HEK293 (cell line): ENCODE results near the gene CHRFAM7A.
"Not testable (repeated sequence)": the region's sequence is repeated elsewhere in the genome, so short reads cannot be mapped to it uniquely, and the experiment has no call there.

ENCODE experiments used
- CTCF ChIA-PET: fragments of 350-600 bp; formaldehyde crosslinking; extraction: SDS; loops from one replicate; lab custom pipeline; 2021; ENCODE audit warnings: antibody characterized with exemption; lab: Yijun Ruan, JAX
- POLR2A ChIA-PET: fragments of 300-600 bp; formaldehyde crosslinking; extraction: SDS; loops from one replicate; lab custom pipeline; 2020; ENCODE audit warnings: antibody characterized with exemption, inconsistent platforms; lab: Yijun Ruan, JAX
- H3K27ac ChIP-seq: fragments of 200-500 bp; sonication (Bioruptor generic); 2 replicates; pipeline ENCODE4 v1.5.1; 2014; ENCODE audit warnings: low read depth, low read length, control low read depth, inconsistent platforms; ENCODE audit errors: extremely low read depth
- H3K36me3 ChIP-seq, 2 experiments: fragments of 200-500 bp in 1 of 2; sonication (Bioruptor generic) in 1 of 2; 1 replicate in 1 of 2; 2 replicates in 1 of 2; pipeline ENCODE4 v1.5.1; 2014 to 2017; ENCODE audit warnings: inconsistent platforms in 2 of 2, low read length in 2 of 2; ENCODE audit not compliant: control insufficient read depth in 2 of 2, insufficient read depth in 1 of 2
- H3K4me1 ChIP-seq: fragments of 200-500 bp; sonication (Bioruptor generic); 2 replicates; pipeline ENCODE4 v1.5.1; 2014; ENCODE audit warnings: mild to moderate bottlenecking, low read length, inconsistent platforms; ENCODE audit not compliant: control insufficient read depth, insufficient read depth
- H3K4me3 ChIP-seq: 2 replicates; pipeline ENCODE4 v1.5.1; 2011; ENCODE audit warnings: low read depth, mild to moderate bottlenecking, control low read depth, low read length, moderate library complexity
- H3K9me3 ChIP-seq: fragments of 200-500 bp; sonication (Bioruptor generic); 2 replicates; pipeline ENCODE4 v1.5.1; 2014; ENCODE audit warnings: low read depth, low read length, inconsistent platforms; ENCODE audit not compliant: control insufficient read depth, insufficient read depth
- EGR2 ChIP-seq: fragments of 450-650 bp; formaldehyde crosslinking; IDR thresholded peaks from 2 replicates; pipeline ENCODE4 v1.5.1; 2016; ENCODE audit warnings: low read depth, missing biosample characterization, missing genetic modification characterization
- KLF9 ChIP-seq: fragments of 450-650 bp; formaldehyde crosslinking; IDR thresholded peaks from 2 replicates; pipeline ENCODE4 v1.5.1; 2016; ENCODE audit warnings: missing biosample characterization, missing genetic modification characterization, low read depth
- ZFHX2 ChIP-seq: fragments of 450-650 bp; formaldehyde crosslinking; conservative IDR thresholded peaks from 2 replicates; pipeline ENCODE4 v1.5.1; 2016; ENCODE audit warnings: missing biosample characterization, missing genetic modification characterization
- ZNF18 ChIP-seq: fragments of 450-650 bp; formaldehyde crosslinking; IDR thresholded peaks from 2 replicates; pipeline ENCODE4 v1.5.1; 2016; ENCODE audit warnings: missing biosample characterization, missing genetic modification characterization
- ZNF266 ChIP-seq: fragments of 450-650 bp; formaldehyde crosslinking; IDR thresholded peaks from 2 replicates; pipeline ENCODE4 v1.5.1; 2016; ENCODE audit warnings: missing biosample characterization, missing genetic modification characterization, low read depth
- TF ChIP-seq, protein P1 (sequence below): fragments of 450-650 bp; formaldehyde crosslinking; IDR thresholded peaks from 2 replicates; pipeline ENCODE4 v1.5.1; 2016; ENCODE audit warnings: missing biosample characterization, missing genetic modification characterization
- TF ChIP-seq, protein P2 (sequence below): fragments of 450-650 bp; formaldehyde crosslinking; optimal IDR thresholded peaks from 2 replicates; pipeline ENCODE3; 2016; ENCODE audit warnings: missing biosample characterization, mild to moderate bottlenecking, missing genetic modification characterization
- TF ChIP-seq, protein P3 (sequence below): fragments of 450-650 bp; formaldehyde crosslinking; IDR thresholded peaks from 2 replicates; pipeline ENCODE4 v1.5.1; 2017; ENCODE audit warnings: missing biosample characterization, missing genetic modification characterization

The CHRFAM7A gene

DNA sequence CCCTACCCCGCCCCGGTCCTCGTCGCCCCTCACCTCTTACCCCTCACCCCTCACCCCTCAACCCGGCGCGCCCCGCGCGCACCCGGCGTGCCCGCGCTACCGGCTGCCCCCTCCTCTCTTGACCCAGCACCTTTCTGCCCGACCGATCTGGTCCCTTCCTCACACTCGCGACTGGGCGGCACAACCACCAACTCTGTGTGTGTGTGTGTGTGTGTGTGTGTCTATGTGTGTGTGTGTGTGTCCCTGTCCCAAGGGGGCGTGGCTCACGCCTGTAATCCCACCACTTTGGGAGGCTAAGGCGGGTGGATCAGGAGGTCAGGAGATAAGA lies 288 bp upstream of the CHRFAM7A start (continued):
- TF ChIP-seq, protein P1, sequence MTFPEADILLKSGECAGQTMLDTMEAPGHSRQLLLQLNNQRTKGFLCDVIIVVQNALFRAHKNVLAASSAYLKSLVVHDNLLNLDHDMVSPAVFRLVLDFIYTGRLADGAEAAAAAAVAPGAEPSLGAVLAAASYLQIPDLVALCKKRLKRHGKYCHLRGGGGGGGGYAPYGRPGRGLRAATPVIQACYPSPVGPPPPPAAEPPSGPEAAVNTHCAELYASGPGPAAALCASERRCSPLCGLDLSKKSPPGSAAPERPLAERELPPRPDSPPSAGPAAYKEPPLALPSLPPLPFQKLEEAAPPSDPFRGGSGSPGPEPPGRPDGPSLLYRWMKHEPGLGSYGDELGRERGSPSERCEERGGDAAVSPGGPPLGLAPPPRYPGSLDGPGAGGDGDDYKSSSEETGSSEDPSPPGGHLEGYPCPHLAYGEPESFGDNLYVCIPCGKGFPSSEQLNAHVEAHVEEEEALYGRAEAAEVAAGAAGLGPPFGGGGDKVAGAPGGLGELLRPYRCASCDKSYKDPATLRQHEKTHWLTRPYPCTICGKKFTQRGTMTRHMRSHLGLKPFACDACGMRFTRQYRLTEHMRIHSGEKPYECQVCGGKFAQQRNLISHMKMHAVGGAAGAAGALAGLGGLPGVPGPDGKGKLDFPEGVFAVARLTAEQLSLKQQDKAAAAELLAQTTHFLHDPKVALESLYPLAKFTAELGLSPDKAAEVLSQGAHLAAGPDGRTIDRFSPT = 0 out of 2 replicates have a peak, but pooled peaks have one; percentile 20
- TF ChIP-seq, protein P2, sequence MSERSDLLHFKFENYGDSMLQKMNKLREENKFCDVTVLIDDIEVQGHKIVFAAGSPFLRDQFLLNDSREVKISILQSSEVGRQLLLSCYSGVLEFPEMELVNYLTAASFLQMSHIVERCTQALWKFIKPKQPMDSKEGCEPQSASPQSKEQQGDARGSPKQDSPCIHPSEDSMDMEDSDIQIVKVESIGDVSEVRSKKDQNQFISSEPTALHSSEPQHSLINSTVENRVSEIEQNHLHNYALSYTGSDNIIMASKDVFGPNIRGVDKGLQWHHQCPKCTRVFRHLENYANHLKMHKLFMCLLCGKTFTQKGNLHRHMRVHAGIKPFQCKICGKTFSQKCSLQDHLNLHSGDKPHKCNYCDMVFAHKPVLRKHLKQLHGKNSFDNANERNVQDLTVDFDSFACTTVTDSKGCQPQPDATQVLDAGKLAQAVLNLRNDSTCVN (tag by site-specific recombination) = peak; percentile 24
- TF ChIP-seq, protein P3, sequence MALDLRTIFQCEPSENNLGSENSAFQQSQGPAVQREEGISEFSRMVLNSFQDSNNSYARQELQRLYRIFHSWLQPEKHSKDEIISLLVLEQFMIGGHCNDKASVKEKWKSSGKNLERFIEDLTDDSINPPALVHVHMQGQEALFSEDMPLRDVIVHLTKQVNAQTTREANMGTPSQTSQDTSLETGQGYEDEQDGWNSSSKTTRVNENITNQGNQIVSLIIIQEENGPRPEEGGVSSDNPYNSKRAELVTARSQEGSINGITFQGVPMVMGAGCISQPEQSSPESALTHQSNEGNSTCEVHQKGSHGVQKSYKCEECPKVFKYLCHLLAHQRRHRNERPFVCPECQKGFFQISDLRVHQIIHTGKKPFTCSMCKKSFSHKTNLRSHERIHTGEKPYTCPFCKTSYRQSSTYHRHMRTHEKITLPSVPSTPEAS (tag by site-specific recombination) = peak; percentile 87
- TF ChIP-seq KLF9 = peak; percentile 62

DNA sequence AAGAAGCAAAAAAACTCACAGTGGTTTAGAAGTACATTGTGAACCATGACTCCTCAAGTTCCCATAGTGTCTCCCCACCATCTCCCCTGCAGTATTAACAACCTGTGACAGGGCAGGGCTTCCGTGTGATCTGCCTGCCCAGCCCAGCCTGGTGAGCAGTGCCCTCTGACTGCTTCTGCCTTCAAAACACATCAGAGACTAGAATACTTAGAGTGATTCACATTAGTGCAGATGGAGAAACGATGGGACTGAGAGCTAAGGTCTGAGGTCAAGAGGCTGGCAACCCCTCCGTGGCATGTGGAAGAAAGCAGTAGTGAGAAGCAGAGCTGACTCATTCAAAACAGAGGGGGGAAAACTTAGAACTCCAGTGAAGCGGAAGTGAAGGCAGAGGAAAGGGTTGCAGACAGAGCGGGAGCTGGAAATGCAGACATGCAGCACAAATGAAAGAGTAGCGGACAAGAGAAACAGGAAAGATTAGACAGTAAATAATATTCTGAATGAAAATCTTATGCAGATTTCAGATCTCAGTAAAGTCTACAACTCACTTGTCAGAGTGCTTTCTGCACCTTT lies 6.9 kb downstream of the CHRFAM7A start:
- CTCF ChIA-PET = not testable (repeated sequence)

GRCh38 chr15:30377082-30377413 lies 16.3 kb downstream of the CHRFAM7A start:
- H3K4me1 ChIP-seq, H3K4me3 ChIP-seq, CTCF ChIA-PET, H3K36me3 ChIP-seq, H3K9me3 ChIP-seq, H3K27ac ChIP-seq, POLR2A ChIA-PET: not testable (repeated sequence)

More for the DNA sequence above, 6.9 kb downstream of the CHRFAM7A start:
- H3K27ac ChIP-seq, H3K36me3 ChIP-seq, H3K4me1 ChIP-seq, H3K9me3 ChIP-seq, POLR2A ChIA-PET, H3K4me3 ChIP-seq: not testable (repeated sequence)

- H3K27ac ChIP-seq, H3K4me3 ChIP-seq, POLR2A ChIA-PET, H3K4me1 ChIP-seq, H3K36me3 ChIP-seq, H3K9me3 ChIP-seq, CTCF ChIA-PET: not testable (repeated sequence)
Observed at GRCh38 chr15:30376375-30377081, 16.8 kb downstream of the CHRFAM7A start.

- H3K36me3 ChIP-seq, H3K4me3 ChIP-seq, H3K9me3 ChIP-seq, H3K27ac ChIP-seq, CTCF ChIA-PET, POLR2A ChIA-PET, H3K4me1 ChIP-seq: not testable (repeated sequence)
- TF ChIP-seq EGR2 (tag by site-specific recombination) (peak; percentile 97), ZNF18 (tag by site-specific recombination) (peak; percentile 98), ZFHX2 (tag by site-specific recombination) (peak; percentile 98), ZNF266 (tag by site-specific recombination) (0 out of 2 replicates have a peak, but pooled peaks have one; percentile 22)
Observed at GRCh38 chr15:30375872-30376271, 17.5 kb downstream of the CHRFAM7A start.

DNA sequence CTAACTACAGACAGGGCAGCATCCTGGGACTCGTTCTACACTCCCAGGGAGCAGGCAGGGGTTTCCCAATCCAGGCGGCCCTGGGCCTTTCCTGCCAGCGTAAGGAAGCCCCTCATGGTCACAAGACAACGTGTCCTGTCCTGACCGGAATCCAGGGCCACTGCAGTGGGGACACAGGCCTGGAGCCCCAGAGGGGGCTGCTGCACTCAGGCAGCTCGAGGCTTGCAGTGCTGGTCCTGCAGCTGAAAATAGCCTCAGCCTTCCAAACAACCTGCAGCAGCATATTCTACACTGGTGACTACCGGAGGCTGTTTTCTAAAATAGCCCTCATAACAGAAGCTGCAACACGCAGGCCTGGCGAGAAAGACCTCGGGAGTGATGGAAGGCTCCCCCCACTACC lies 18.5 kb downstream of the CHRFAM7A start:
- POLR2A ChIA-PET = not testable (repeated sequence)

DNA sequence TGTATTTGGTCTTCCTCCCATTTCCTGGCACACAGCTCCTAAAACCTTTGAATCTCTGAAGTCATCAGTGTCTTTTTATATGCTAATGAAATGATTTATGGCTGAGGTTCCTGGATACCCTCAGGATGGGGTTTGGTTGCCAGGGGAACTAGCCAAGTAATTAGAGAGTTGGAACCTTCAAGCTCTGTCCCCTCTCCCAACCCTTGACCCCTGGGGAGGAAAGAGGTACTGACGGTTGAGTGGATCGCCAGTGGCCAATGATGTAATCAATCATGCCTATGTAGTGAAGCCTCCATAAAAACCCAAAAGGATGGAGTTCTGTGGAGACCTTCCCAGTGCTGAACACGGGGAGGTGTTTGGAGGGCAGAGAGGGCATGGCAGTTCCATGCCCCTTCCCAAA lies 25.1 kb downstream of the CHRFAM7A start:
- H3K4me3 ChIP-seq, CTCF ChIA-PET, H3K36me3 ChIP-seq, POLR2A ChIA-PET, H3K9me3 ChIP-seq, H3K4me1 ChIP-seq, H3K27ac ChIP-seq: not testable (repeated sequence)

More for the DNA sequence above, 18.5 kb downstream of the CHRFAM7A start:
- H3K4me3 ChIP-seq, H3K4me1 ChIP-seq, H3K9me3 ChIP-seq, H3K27ac ChIP-seq, H3K36me3 ChIP-seq, CTCF ChIA-PET: not testable (repeated sequence)

DNA sequence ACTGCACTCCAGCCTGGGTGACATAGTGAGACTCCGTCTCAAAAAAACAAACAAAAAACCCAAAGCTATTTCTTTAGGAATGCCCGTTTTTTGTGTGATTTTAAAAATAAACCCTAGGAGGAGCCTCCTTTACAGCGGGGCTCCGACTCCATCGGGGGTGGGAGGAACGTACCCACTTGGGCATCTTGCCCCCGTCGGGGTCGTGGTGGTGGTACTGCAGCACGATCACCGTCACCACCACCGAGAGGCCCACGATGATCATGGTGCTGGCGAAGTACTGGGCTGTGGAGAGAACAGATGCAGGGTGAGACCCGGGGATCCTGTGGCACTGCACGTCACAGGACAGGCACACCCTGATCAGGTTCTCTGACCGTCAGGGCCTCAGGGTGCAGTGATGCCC lies 26.1 kb downstream of the CHRFAM7A start:
- H3K9me3 ChIP-seq, H3K27ac ChIP-seq: not testable (repeated sequence)

More for the DNA sequence above, 26.1 kb downstream of the CHRFAM7A start:
- H3K36me3 ChIP-seq, POLR2A ChIA-PET, H3K4me1 ChIP-seq, CTCF ChIA-PET, H3K4me3 ChIP-seq: not testable (repeated sequence)
